Activated CD4-positive, alpha-beta T cell treated with anti-CD3 and anti-CD28 coated beads for 24 hours (primary cell): ENCODE results near the gene UTS2R.
"Not testable (repeated sequence)": the region's sequence is repeated elsewhere in the genome, so short reads cannot be mapped to it uniquely, and the experiment has no call there.

Source experiments
- DNase-seq, 2 donors: peaks; one replicate each; pipeline ENCODE4 v3.0.0-alpha.2; 2020; ENCODE audit warnings: low read depth in 2 of 2

Gene UTS2R

DNA sequence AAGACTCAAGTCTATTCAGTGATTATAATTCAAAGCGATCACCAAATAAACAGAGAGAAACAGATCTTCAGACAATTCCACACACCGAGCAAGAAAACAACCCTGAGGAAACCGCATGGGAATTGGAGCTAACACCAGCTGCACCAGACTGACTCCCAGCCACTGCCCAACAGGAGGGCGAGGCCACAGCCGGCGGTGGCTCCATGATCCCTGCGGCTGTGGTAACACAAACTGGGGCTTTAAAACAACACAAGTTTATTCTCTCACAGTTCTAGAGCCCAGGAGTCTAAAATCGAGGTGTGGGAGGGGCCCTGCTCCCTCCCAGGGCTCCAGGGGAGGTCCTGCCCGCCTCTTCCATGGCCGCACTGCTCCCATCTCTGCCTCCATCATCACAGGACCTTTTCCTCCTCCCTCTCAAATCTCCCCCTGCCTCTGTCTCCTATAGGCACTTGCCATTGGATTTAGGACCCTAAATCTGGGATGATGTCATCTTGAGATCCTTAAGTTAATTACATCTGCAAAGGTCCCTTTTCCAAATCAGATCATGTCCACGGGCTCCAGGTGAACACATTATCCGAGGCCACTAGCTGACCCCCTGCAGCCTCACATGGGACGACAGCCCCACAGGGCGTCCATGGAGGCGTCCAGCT, 36.8 kb downstream of the UTS2R start:
- no peak for DNase-seq

- no peak for DNase-seq
Measured at GRCh38 chr17:82408938-82409318, 37.4 kb downstream of the UTS2R start.

- DNase-seq: no peak
Measured at GRCh38 chr17:82410014-82410716, 38.6 kb downstream of the UTS2R start.

DNA sequence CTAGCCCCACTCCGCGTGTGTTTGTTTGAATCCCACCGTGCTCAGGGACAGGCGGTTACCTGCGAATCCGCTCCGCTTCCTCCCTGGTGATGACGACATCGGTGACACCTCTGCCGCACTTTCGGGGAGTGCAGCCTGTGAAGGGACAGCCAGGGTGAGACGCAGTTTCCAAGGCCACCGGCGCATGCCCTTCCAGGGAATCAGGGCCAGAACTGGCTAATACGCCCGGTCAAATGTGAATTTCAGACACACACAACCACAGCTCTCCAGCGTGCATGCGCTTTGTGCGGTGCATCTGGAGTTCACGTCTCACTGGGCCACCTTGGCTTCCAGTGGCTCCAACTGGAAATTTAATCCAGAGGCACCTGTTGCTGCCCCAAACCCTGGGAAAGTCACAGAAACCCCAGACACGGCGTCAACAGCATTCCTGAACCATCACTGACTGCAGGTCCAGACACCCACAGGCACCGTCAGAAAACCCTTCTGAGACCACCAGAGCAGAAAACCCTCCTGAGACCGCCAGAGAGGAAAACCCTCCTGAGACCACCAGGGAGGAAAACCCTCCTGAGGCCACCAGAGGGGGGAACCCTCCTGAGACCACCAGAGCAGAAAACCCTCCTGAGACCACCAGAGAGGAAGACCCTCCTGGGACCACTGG, 40.0 kb downstream of the UTS2R start:
- DNase-seq: no peak

DNA sequence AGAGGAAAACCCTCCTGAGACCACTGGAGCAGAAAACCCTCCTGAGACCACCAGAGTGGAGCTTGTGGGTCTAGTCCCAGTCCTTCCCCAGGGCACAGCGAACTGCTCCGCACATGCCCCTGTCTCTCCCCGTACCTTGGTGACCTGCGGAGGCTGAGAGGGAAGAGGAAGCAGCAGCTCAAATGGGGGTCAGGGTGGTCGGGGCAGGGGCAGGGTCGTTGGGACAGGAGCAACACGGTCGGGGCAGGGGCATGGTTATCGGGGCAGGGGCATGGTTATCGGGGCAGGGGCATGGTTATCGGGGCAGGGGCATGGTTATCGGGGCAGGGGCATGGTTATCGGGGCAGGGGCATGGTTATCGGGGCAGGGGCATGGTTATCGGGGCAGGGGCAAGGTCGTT, 40.5 kb downstream of the UTS2R start:
- not testable (repeated sequence) for DNase-seq

- DNase-seq: no peak
Measured at GRCh38 chr17:82412535-82413520, 41.3 kb downstream of the UTS2R start.

- DNase-seq: peak; percentile 62 to 69
Measured at GRCh38 chr17:82414548-82415281, 43.1 kb downstream of the UTS2R start.

GRCh38 chr17:82415336-82415735, 43.8 kb downstream of the UTS2R start:
- DNase-seq: no peak

GRCh38 chr17:82415786-82416185, 44.2 kb downstream of the UTS2R start:
- no peak for DNase-seq

DNA sequence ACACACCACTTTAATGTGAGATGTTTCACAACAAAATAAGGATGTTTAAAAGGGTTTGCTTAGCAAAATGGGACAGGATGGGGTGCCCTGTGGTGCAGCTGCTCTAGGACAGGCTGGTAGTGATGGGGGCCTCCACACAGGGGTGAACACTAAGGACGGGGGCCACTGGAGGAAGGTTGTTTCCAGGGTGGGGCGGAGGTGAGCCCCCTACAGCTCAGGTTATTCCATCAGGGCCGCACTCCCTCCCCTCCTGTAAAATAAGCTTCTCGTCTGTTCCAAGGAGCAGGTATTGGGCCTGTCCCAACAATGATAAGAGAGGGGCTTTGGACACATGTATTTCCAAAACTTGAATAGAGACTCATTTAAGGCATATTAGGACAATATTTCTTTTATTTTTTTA, 44.7 kb downstream of the UTS2R start:
- DNase-seq: no peak

GRCh38 chr17:82416771-82417170, 45.2 kb downstream of the UTS2R start:
- no peak for DNase-seq

DNA sequence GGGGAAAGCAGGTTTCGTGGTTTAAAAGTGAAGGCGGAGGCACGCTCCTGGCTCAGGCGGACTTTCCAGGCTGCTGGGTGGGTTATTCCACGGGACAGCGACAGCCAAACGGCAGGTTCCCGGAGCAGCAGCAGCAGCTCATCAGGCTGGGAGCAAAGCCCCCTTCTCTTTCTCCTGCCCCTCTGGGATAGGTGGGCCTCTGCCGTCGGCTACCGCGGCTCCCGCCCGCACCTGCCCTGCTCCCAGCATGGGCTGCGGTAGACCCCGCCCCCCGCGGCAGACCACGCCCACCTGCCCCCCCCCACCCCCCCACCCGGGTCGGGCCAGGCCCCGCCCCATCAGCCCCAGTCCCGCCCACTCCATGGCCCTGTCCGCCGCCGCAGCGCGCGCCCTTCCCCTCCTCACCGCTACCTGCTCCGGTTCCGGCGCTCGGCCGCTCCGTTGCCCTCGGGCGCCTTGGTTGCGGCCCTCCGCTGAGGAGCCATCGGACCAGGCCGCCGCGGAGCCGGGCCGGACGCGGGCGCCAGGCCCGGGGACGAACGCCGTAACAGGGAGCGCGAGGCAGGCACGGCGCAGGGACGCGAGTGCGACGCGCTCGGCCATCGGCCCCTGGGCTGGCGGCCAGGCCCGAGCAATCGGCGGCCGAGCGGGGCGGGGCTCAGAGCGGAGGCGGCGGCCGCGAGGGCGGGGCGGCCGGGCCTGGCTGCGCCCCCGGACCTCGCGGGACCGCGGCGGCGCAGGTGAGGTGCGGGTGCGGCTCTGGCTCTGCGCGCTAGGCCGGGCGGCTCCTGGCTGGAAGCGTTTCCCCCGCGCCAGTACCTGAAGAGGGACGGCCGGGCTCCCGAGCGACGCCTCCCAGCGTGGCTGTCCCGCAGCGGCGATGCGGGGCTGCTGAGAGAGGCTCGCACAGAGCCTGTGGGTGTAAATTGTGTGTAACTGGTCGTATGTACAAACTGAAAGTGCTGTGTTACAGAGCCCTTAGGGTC, 46.7 kb downstream of the UTS2R start, which contains the start of the genes HEXD and OGFOD3:
HEXD (plus strand) TSS at position 347 of the 986 bp plus-strand sequence. CDS start 1,453 bp downstream, outside the sequence.
OGFOD3 (minus strand) TSS at position 586 of the 986 bp plus-strand sequence; CDS start at position 485, 101 bp downstream.
- peak; percentile 65 to 72 for DNase-seq

DNA sequence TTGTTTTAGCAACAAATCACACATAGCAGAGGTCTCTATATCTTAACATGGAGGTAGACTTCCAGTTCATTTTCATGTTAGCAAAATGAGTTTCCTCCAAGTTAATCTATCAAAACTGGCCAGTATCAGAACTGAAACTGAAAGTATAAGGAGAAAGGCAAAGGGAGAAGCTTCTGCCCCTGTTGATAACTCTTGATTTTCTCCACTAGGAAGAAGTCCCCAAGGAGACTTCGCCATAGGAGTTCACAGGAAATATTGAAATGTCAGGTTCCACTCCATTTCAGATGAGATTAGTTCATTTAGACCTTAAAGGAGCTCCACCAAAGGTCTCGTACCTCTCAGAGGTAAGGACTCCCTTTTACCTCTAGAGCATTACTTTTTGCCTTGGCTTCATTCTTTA, 48.0 kb downstream of the UTS2R start:
- DNase-seq: no peak

GRCh38 chr17:82424001-82424862, 52.7 kb downstream of the UTS2R start:
- DNase-seq: peak; percentile 39 to 56

- no peak for DNase-seq
Measured at GRCh38 chr17:82424863-82425159, 53.2 kb downstream of the UTS2R start.
